Activated CD4-positive, alpha-beta T cell treated with anti-CD3 and anti-CD28 coated beads, Interleukin-2, amount 50 U/mL, for 4 hours (primary cell): ENCODE results near the gene MAPK11.

Experiments
- DNase-seq, 2 experiments: peaks; one replicate each; pipeline ENCODE4 v3.0.0-alpha.2; 2020

The MAPK11 gene

GRCh38 chr22:50260434-50260800 lies 9.8 kb downstream of the MAPK11 start:
- no peak for DNase-seq

- DNase-seq = no peak
Observed at GRCh38 chr22:50259302-50259701, 10.9 kb downstream of the MAPK11 start.

- DNase-seq = no peak
Observed at GRCh38 chr22:50258361-50259292, 11.6 kb downstream of the MAPK11 start.

- no peak for DNase-seq
Observed at GRCh38 chr22:50257451-50258360, 12.5 kb downstream of the MAPK11 start.

GRCh38 chr22:50257041-50257440 lies 13.1 kb downstream of the MAPK11 start:
- no peak for DNase-seq

GRCh38 chr22:50256258-50256862 lies 13.8 kb downstream of the MAPK11 start:
- DNase-seq = no peak

GRCh38 chr22:50255607-50256006 lies 14.6 kb downstream of the MAPK11 start:
- DNase-seq = no peak

- no peak for DNase-seq
Observed at GRCh38 chr22:50255099-50255498, 15.1 kb downstream of the MAPK11 start.

- DNase-seq = no peak
Observed at GRCh38 chr22:50253941-50254340, 16.2 kb downstream of the MAPK11 start.

- no peak for DNase-seq
Observed at GRCh38 chr22:50253046-50253915, 16.9 kb downstream of the MAPK11 start.

GRCh38 chr22:50252082-50253045 lies 17.8 kb downstream of the MAPK11 start:
- DNase-seq = peak; percentile 68

- no peak for DNase-seq
Observed at GRCh38 chr22:50251477-50252081, 18.6 kb downstream of the MAPK11 start.

GRCh38 chr22:50250555-50251476 lies 19.4 kb downstream of the MAPK11 start, which contains the start of gene HDAC10:
Gene HDAC10, minus strand, starts transcription at chr22:50251265. Its CDS starts 233 bp downstream, at chr22:50251032.
- peak; percentile 65 to 66 for DNase-seq

GRCh38 chr22:50250249-50250554 lies 20.0 kb downstream of the MAPK11 start:
- DNase-seq = no peak

GRCh38 chr22:50249341-50250248 lies 20.6 kb downstream of the MAPK11 start:
- no peak for DNase-seq

- DNase-seq = no peak
Observed at GRCh38 chr22:50248196-50249081, 21.7 kb downstream of the MAPK11 start.

- DNase-seq = no peak
Observed at GRCh38 chr22:50247748-50248147, 22.4 kb downstream of the MAPK11 start.
